ENCODE results near the gene PSMG4. TPM values are rescaled to one million over a fixed set of nuclear protein-coding genes. Genes with fewer than 3 reads are reported as not detected.
A peak's percentile ranks its signal among the peaks of the same experiment; 100 is the strongest.

The PSMG4 gene
- total RNA-seq, 1 experiment from 2014 or later: 35.0 TPM

- Histone ChIP-seq H4K20me1 (ENCODE audit: insufficient read depth) (no peaks in the 10 kb centered on the region), H3K9me2 (ENCODE audit: insufficient read depth) (no peaks in the 10 kb centered on the region), H3K36me3 (ENCODE audit: control insufficient read depth in 1 of 2, insufficient read depth in 2 of 2, low read length in 2 of 2) (no peaks in the 10 kb centered on the region), H3K9me3 (ENCODE audit: control insufficient read depth in 1 of 2, insufficient read depth in 1 of 2, low read depth in 1 of 2, low read length in 2 of 2) (no peaks in the 10 kb centered on the region), H3K27me3 (ENCODE audit: insufficient read depth, low read length) (no peaks in the 10 kb centered on the region), H3K79me2 (ENCODE audit: insufficient read depth, low read length) (no peaks in the 10 kb centered on the region), H3K4me2 (ENCODE audit: low read length) (peak overlapping the region; percentile 79), H3K4me1 (ENCODE audit: control insufficient read depth in 1 of 2, insufficient read depth in 2 of 2, low read length in 2 of 2) (peaks cover 12 to 34% of the 10 kb centered on the region in 2 experiments), H3K9ac (ENCODE audit: low read length) (peak overlapping the region; percentile 59), H3K27ac (ENCODE audit: low read depth, low read length) (peak overlapping the region; percentile 61), H2AFZ (ENCODE audit: low read depth, low read length, poor library complexity, severe bottlenecking) (peak overlapping the region; percentile 60), H3K4me3 (replicated peaks in 1 of 2; ENCODE audit: low read depth in 1 of 2, low read length in 2 of 2) (peak overlapping the region; percentile 33 to 49)
- POLR2A ChIA-PET: interaction anchor here (0.6 to 1.4 kb wide), 6 partner anchors 14 to 210 kb away, joined by 3 to 6 read pairs (median 4); partner anchors contain the start of gene TUBB2A
- intact Hi-C loops (cut with micrococcal nuclease): loop anchor here (1.0 to 2.0 kb wide), 3 partner anchors 42 to 83 kb away; partner anchors contain the start of gene TUBB2A
- DNase-seq (ENCODE audit: low read depth, low spot score) (peak; percentile 96), ATAC-seq (peak; percentile 98)
- BruUV-seq (replicated peaks): TSS peak; percentile 92
- CTCF ChIA-PET: interaction anchor here (0.7 to 1.7 kb wide), 4 partner anchors 42 to 82 kb away, joined by 3 to 7 read pairs (median 3); no protein-coding TSS in a partner anchor
- RAD21 ChIA-PET (ENCODE audit: low non-redundant PET in 1 of 2, low total read pairs in 2 of 2, uncharacterized antibody in 2 of 2, unreplicated experiment in 2 of 2): interaction anchor here in 1 of 2 experiments (0.9 kb wide), 1 partner anchor 20 kb away, joined by 3 read pairs; no protein-coding TSS in a partner anchor
- TF ChIP-seq EZH2phosphoT487 (IDR thresholded peaks at IDR 0.05; ENCODE audit: borderline replicate concordance) (no peak), ZNF274 (IDR thresholded peaks at IDR 0.05; ENCODE audit: low read depth, low read length) (no peak), CEBPB (IDR thresholded peaks at IDR 0.05; ENCODE audit: low read depth) (no peak), EGR1 (IDR thresholded peaks at IDR 0.05; ENCODE audit: low read depth) (peak; percentile 72), POLR2A (IDR thresholded peaks at IDR 0.05; ENCODE audit: borderline replicate concordance, extremely low read depth, insufficient read depth, insufficient read length) (no peak), FOSL1 (IDR thresholded peaks at IDR 0.05; ENCODE audit: low read depth) (peak; percentile 87), CBX3 (IDR thresholded peaks at IDR 0.05; ENCODE audit: low read depth) (no peak; the same call in 1 of the 2 replicates), MAX (IDR thresholded peaks at IDR 0.05) (peak; percentile 41; the same call in 1 of the 2 replicates), ELF1 (IDR thresholded peaks at IDR 0.05; ENCODE audit: borderline replicate concordance, low read depth) (peak; percentile 83), RAD21 (IDR thresholded peaks at IDR 0.05; ENCODE audit: low read depth) (peak; percentile 81), ZFX (IDR thresholded peaks at IDR 0.05) (no peak), EZH2 (IDR thresholded peaks at IDR 0.05) (no peak), YY1 (IDR thresholded peaks at IDR 0.05; ENCODE audit: extremely low read depth, insufficient replicate concordance, low read depth, low read length) (no peak), TCF7L2 (IDR thresholded peaks at IDR 0.05; ENCODE audit: borderline replicate concordance, extremely low read depth, insufficient read depth, insufficient read length) (no peak), SRF (IDR thresholded peaks at IDR 0.05; ENCODE audit: low read depth) (no peak), ATF3 (IDR thresholded peaks at IDR 0.05) (no peak), SIN3A (IDR thresholded peaks at IDR 0.05; ENCODE audit: low read depth) (no peak; the same call in 1 of the 2 replicates), REST (IDR thresholded peaks at IDR 0.05; ENCODE audit: low read depth) (no peak), JUND (IDR thresholded peaks at IDR 0.05) (peak; percentile 89), POLR2AphosphoS5 (IDR thresholded peaks at IDR 0.05; ENCODE audit: low read depth, low read length) (peak; percentile 78), SP1 (IDR thresholded peaks at IDR 0.05; ENCODE audit: low read depth) (peak; percentile 57), ZBTB33 (IDR thresholded peaks at IDR 0.05; ENCODE audit: extremely low read depth, insufficient replicate concordance, low read length) (peak; percentile 29)
Measured at GRCh38 chr6:3209114-3210023, 49.4 kb upstream of the PSMG4 start.
